ENCODE measurements around the gene RHCG. TPM values are rescaled to one million over a fixed set of nuclear protein-coding genes. Genes with fewer than 3 reads are reported as not detected.

The RHCG gene
- total RNA-seq, 1 donor from 2014 or later: not detected

- H3K4me1 Mint-ChIP-seq (ENCODE audit: low read depth): no peaks in the 10 kb centered on the region
- H3K36me3 Mint-ChIP-seq (ENCODE audit: low read depth): no peaks in the 10 kb centered on the region
- no peak overlapping the region for H3K4me3 Mint-ChIP-seq (ENCODE audit: unreplicated experiment)
- H3K27me3 Mint-ChIP-seq (ENCODE audit: low read depth): peaks cover 27% of the 10 kb centered on the region
- H3K9me3 Mint-ChIP-seq (ENCODE audit: low read depth): peaks cover 1% of the 10 kb centered on the region
- H3K27ac Mint-ChIP-seq (ENCODE audit: unreplicated experiment): no peak overlapping the region
- DNase-seq (ENCODE audit: low spot score): no peak
- TF ChIP-seq, protein P1, sequence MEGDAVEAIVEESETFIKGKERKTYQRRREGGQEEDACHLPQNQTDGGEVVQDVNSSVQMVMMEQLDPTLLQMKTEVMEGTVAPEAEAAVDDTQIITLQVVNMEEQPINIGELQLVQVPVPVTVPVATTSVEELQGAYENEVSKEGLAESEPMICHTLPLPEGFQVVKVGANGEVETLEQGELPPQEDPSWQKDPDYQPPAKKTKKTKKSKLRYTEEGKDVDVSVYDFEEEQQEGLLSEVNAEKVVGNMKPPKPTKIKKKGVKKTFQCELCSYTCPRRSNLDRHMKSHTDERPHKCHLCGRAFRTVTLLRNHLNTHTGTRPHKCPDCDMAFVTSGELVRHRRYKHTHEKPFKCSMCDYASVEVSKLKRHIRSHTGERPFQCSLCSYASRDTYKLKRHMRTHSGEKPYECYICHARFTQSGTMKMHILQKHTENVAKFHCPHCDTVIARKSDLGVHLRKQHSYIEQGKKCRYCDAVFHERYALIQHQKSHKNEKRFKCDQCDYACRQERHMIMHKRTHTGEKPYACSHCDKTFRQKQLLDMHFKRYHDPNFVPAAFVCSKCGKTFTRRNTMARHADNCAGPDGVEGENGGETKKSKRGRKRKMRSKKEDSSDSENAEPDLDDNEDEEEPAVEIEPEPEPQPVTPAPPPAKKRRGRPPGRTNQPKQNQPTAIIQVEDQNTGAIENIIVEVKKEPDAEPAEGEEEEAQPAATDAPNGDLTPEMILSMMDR (IDR thresholded peaks at IDR 0.05): no peak
Observed at GRCh38 chr15:89451846-89452245, 44.5 kb downstream of the RHCG start.

GRCh38 chr15:89450076-89451006, 46.0 kb downstream of the RHCG start:
- Mint-ChIP-seq H3K9me3 (ENCODE audit: low read depth) (no peaks in the 10 kb centered on the region), H3K36me3 (ENCODE audit: low read depth) (no peaks in the 10 kb centered on the region), H3K27ac (ENCODE audit: unreplicated experiment) (no peak overlapping the region), H3K4me3 (ENCODE audit: unreplicated experiment) (no peak overlapping the region), H3K27me3 (ENCODE audit: low read depth) (peaks cover 37% of the 10 kb centered on the region), H3K4me1 (ENCODE audit: low read depth) (no peaks in the 10 kb centered on the region)
- TF ChIP-seq, protein P1 (IDR thresholded peaks at IDR 0.05): no peak
- DNase-seq (ENCODE audit: low spot score): no peak

- no peak overlapping the region for H3K4me3 Mint-ChIP-seq (ENCODE audit: unreplicated experiment)
- peaks cover 46% of the 10 kb centered on the region for H3K27me3 Mint-ChIP-seq (ENCODE audit: low read depth)
- no peaks in the 10 kb centered on the region for H3K36me3 Mint-ChIP-seq (ENCODE audit: low read depth)
- H3K4me1 Mint-ChIP-seq (ENCODE audit: low read depth): no peaks in the 10 kb centered on the region
- H3K9me3 Mint-ChIP-seq (ENCODE audit: low read depth): no peaks in the 10 kb centered on the region
- no peak overlapping the region for H3K27ac Mint-ChIP-seq (ENCODE audit: unreplicated experiment)
- no peak for DNase-seq (ENCODE audit: low spot score)
- TF ChIP-seq, protein P1 (IDR thresholded peaks at IDR 0.05): no peak
Observed at GRCh38 chr15:89448825-89449224, 47.6 kb downstream of the RHCG start.

DNA sequence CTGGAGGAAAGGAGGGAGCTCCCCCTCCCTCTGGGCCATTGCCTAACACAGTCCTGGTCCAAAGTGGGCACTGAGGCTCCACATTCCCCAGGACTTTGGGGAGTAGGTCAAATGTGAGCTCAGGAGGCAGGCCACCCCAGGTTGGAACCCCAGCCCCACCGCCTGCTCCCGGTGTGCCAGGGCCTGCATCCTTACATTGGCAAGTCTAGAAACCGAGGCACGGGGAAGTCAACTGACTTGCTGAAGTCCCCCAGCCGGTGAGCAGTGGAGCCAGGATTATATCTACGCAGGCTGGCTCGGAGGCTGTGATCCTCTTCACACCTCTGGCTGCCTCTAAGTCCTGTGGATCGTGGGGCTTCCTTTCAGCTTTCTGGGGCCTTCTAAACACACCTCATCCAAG, 48.7 kb downstream of the RHCG start:
- Mint-ChIP-seq H3K27ac (ENCODE audit: unreplicated experiment) (no peak overlapping the region), H3K36me3 (ENCODE audit: low read depth) (no peaks in the 10 kb centered on the region), H3K27me3 (ENCODE audit: low read depth) (peaks cover 43% of the 10 kb centered on the region), H3K9me3 (ENCODE audit: low read depth) (no peaks in the 10 kb centered on the region), H3K4me1 (ENCODE audit: low read depth) (no peaks in the 10 kb centered on the region), H3K4me3 (ENCODE audit: unreplicated experiment) (no peak overlapping the region)
- DNase-seq (ENCODE audit: low spot score): no peak
- TF ChIP-seq, protein P1 (IDR thresholded peaks at IDR 0.05): no peak

DNA sequence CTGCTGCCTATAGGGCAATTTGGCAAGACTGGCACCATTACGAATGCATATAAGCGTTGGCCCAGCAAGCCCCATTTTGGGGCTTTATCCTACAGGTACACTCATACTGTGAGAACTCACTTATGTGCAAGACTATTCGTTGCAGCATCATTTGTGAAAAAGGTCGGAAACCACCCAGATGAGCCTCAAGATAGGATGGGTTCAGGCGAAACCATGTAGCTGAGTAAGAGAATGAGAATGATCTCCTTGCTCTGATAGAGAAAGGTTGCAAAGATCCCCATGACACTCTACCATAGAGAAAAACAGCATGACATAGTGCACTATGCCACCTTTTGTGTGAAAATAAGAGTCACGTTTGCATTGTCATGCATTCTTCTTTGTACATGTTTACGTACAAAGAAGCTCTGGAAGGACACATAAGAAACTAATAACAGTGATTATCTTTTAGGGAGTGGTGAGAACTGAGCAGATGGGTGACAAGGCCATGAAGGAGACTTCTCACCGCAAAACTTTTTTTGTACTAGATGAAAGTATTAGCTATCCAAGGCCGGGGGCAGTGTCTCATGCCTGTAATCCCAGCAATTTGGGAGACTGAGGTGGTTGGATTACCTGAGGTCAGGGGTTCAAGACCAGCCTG, 50.0 kb downstream of the RHCG start:
- H3K9me3 Mint-ChIP-seq (ENCODE audit: low read depth): no peaks in the 10 kb centered on the region
- no peak overlapping the region for H3K27ac Mint-ChIP-seq (ENCODE audit: unreplicated experiment)
- no peaks in the 10 kb centered on the region for H3K36me3 Mint-ChIP-seq (ENCODE audit: low read depth)
- no peaks in the 10 kb centered on the region for H3K4me1 Mint-ChIP-seq (ENCODE audit: low read depth)
- H3K27me3 Mint-ChIP-seq (ENCODE audit: low read depth): peaks cover 41% of the 10 kb centered on the region
- no peak overlapping the region for H3K4me3 Mint-ChIP-seq (ENCODE audit: unreplicated experiment)
- TF ChIP-seq, protein P1 (IDR thresholded peaks at IDR 0.05): no peak
- DNase-seq (ENCODE audit: low spot score): no peak

Data from chondrocyte (in vitro differentiated cells).